H1 (cell line): ENCODE data around the gene ZNF2. TPM values are rescaled to one million over a fixed set of nuclear protein-coding genes. Genes with fewer than 3 reads are reported as not detected.

Experiments
- CTCF ChIA-PET: fragments of 300-600 bp; sonication (Branson Sonifier 250); formaldehyde crosslinking; loops from one replicate; lab custom pipeline; 2021; ENCODE audit not compliant: partially characterized antibody; lab: Charles Lee
- POLR2A ChIA-PET: fragments of 300-600 bp; sonication (Branson Sonifier 250); formaldehyde crosslinking; loops from one replicate; lab custom pipeline; 2021; ENCODE audit warnings: inconsistent platforms; ENCODE audit not compliant: partially characterized antibody; lab: Charles Lee
- DNase-seq, 2 experiments: peaks; one replicate each; pipeline versions ENCODE4 v3.0.0 to v3.0.0-alpha.2; 2010 to 2022; ENCODE audit warnings: low spot score in 2 of 2, low read depth in 1 of 2, mixed read lengths in 1 of 2
- FAIRE-seq: peaks from 2 replicates; lab custom pipeline; 2011; peaks lifted over from hg19 to GRCh38; lab: Jason Lieb, UNC
- H2AFZ ChIP-seq: 2 replicates; pipeline ENCODE4 v1.8.1; 2012; ENCODE audit warnings: low read length, inconsistent platforms
- H2AK5ac ChIP-seq: 2 replicates; pipeline ENCODE4 v1.6.1; 2013; ENCODE audit warnings: low read depth, low read length
- H2BK120ac ChIP-seq: replicated peaks from 2 replicates; pipeline ENCODE3; 2013; ENCODE audit warnings: low read depth, low read length, inconsistent platforms
- H2BK12ac ChIP-seq: 2 replicates; pipeline ENCODE4 v1.6.1; 2013; ENCODE audit warnings: low read depth, low read length
- H2BK15ac ChIP-seq: 2 replicates; pipeline ENCODE4 v1.6.1; 2013; ENCODE audit warnings: low read length
- H2BK20ac ChIP-seq: 2 replicates; pipeline ENCODE4 v1.6.1; 2013; ENCODE audit warnings: low read length
- H2BK5ac ChIP-seq: 2 replicates; pipeline ENCODE4 v1.6.1; 2013; ENCODE audit warnings: low read depth, low read length
- H3K14ac ChIP-seq: 2 replicates; pipeline ENCODE4 v1.6.1; 2013; ENCODE audit warnings: inconsistent platforms; ENCODE audit not compliant: insufficient read length
- H3K18ac ChIP-seq: 2 replicates; pipeline ENCODE4 v1.6.1; 2013; ENCODE audit warnings: low read length; ENCODE audit errors: extremely low read depth
- H3K23ac ChIP-seq: 2 replicates; pipeline ENCODE4 v1.6.1; 2013; ENCODE audit warnings: inconsistent platforms; ENCODE audit not compliant: insufficient read length
- H3K23me2 ChIP-seq: 2 replicates; pipeline ENCODE4 v1.6.1; 2013; ENCODE audit warnings: low read depth, low read length
- H3K27ac ChIP-seq: 2 replicates; pipeline ENCODE4 v1.6.1; 2011; ENCODE audit warnings: low read depth, low read length, inconsistent platforms
- H3K27me3 ChIP-seq, 4 experiments: replicated peaks in 1 of 4; 1 replicate in 1 of 4; 2 replicates in 3 of 4; pipeline versions ENCODE4 v1.6.1 to v1.8.1; 2011 to 2013; ENCODE audit warnings: low read length in 3 of 4, mild to moderate bottlenecking in 3 of 4, inconsistent platforms in 2 of 4, mixed read lengths in 2 of 4, moderate library complexity in 1 of 4; ENCODE audit not compliant: control insufficient read depth in 3 of 4, insufficient read depth in 3 of 4; ENCODE audit errors: extremely low read depth in 1 of 4
- H3K36me3 ChIP-seq, 4 experiments: 2 replicates each; pipeline versions ENCODE4 v1.6.1 to v1.8.1; 2011 to 2013; ENCODE audit warnings: mild to moderate bottlenecking in 4 of 4, low read length in 3 of 4, moderate library complexity in 2 of 4, control low read depth in 1 of 4, inconsistent platforms in 1 of 4; ENCODE audit not compliant: insufficient read depth in 4 of 4, control insufficient read depth in 2 of 4
- H3K4ac ChIP-seq: replicated peaks from 2 replicates; pipeline ENCODE3; 2013; ENCODE audit warnings: low read length, low read depth, mixed read lengths, inconsistent platforms; ENCODE audit not compliant: insufficient read length
- H3K4me1 ChIP-seq, 4 experiments: replicated peaks in 1 of 4; 1 replicate in 1 of 4; 2 replicates in 3 of 4; pipeline versions ENCODE4 v1.6.1 to v1.8.1; 2011 to 2013; ENCODE audit warnings: low read length in 3 of 4, inconsistent platforms in 2 of 4, mixed read lengths in 1 of 4; ENCODE audit not compliant: insufficient read depth in 4 of 4, control insufficient read depth in 3 of 4
- H3K4me2 ChIP-seq, 2 experiments: 2 replicates each; pipeline versions ENCODE4 v1.6.1 to v1.8.1; 2011 to 2013; ENCODE audit warnings: low read depth in 2 of 2, low read length in 2 of 2, control low read depth in 1 of 2, inconsistent platforms in 1 of 2, mild to moderate bottlenecking in 1 of 2; ENCODE audit not compliant: insufficient read depth in 1 of 2
- H3K4me3 ChIP-seq, 4 experiments: fragments of 200-600, 300-600 bp in 1 of 4; sonication (generic), shearing (Covaris generic), sonication (Bioruptor Twin) in 1 of 4; 2 replicates each; pipeline versions ENCODE4 v1.5.1 to v1.8.1; 2011 to 2016; ENCODE audit warnings: low read length in 4 of 4, low read depth in 3 of 4, control low read depth in 2 of 4, inconsistent platforms in 2 of 4, mild to moderate bottlenecking in 2 of 4, mixed read lengths in 1 of 4, moderate library complexity in 1 of 4; ENCODE audit not compliant: insufficient read depth in 2 of 4; ENCODE audit errors: extremely low read depth in 1 of 4
- H3K56ac ChIP-seq: replicated peaks from 2 replicates; pipeline ENCODE3; 2013; ENCODE audit warnings: low read depth, mild to moderate bottlenecking, mixed read lengths, low read length, inconsistent platforms; ENCODE audit not compliant: insufficient read length
- H3K79me1 ChIP-seq: 2 replicates; pipeline ENCODE4 v1.6.1; 2013; ENCODE audit warnings: low read depth, low read length, control low read depth
- H3K79me2 ChIP-seq, 2 experiments: 2 replicates each; pipeline versions ENCODE4 v1.6.1 to v1.8.1; 2012 to 2013; ENCODE audit warnings: low read length in 2 of 2, mild to moderate bottlenecking in 2 of 2, inconsistent platforms in 1 of 2; ENCODE audit not compliant: insufficient read depth in 2 of 2, control insufficient read depth in 1 of 2
- H3K9ac ChIP-seq, 4 experiments: replicated peaks in 1 of 4; 1 replicate in 1 of 4; 2 replicates in 3 of 4; pipeline versions ENCODE4 v1.6.1 to v1.8.1; 2011 to 2013; ENCODE audit warnings: low read depth in 3 of 4, low read length in 3 of 4, control low read depth in 2 of 4, mild to moderate bottlenecking in 2 of 4, moderate library complexity in 2 of 4, inconsistent platforms in 1 of 4; ENCODE audit errors: extremely low read depth in 1 of 4
- H3K9me3 ChIP-seq, 2 experiments: 2 replicates each; pipeline versions ENCODE4 v1.6.1 to v1.8.1; 2012 to 2013; ENCODE audit warnings: mild to moderate bottlenecking in 2 of 2, moderate library complexity in 2 of 2, control low read depth in 1 of 2, inconsistent platforms in 1 of 2, low read depth in 1 of 2, low read length in 1 of 2, mixed read lengths in 1 of 2; ENCODE audit not compliant: insufficient read depth in 2 of 2
- H4K20me1 ChIP-seq, 2 experiments: replicated peaks in 1 of 2; 2 replicates each; pipeline versions ENCODE3 to v1.8.1; 2011 to 2013; ENCODE audit warnings: inconsistent platforms in 2 of 2, low read length in 2 of 2, mild to moderate bottlenecking in 1 of 2; ENCODE audit not compliant: insufficient read depth in 2 of 2, control insufficient read depth in 1 of 2
- H4K5ac ChIP-seq: 2 replicates; pipeline ENCODE4 v1.6.1; 2013; ENCODE audit warnings: low read length, low read depth, mixed read lengths, inconsistent platforms; ENCODE audit not compliant: insufficient read length
- H4K8ac ChIP-seq: 2 replicates; pipeline ENCODE4 v1.8.0; 2013; ENCODE audit warnings: mild to moderate bottlenecking, moderate library complexity, low read length, inconsistent platforms; ENCODE audit not compliant: insufficient read depth; ENCODE audit errors: extremely low read depth
- H4K91ac ChIP-seq: replicated peaks from 2 replicates; pipeline ENCODE3; 2013; ENCODE audit warnings: low read length, mixed read lengths, inconsistent platforms; ENCODE audit not compliant: insufficient read length
- RNF2 ChIP-seq: fragments of 200-900, 300-1000 bp; sonication (generic); IDR thresholded peaks from 2 replicates; pipeline ENCODE4 v1.7.1; 2016; ENCODE audit warnings: borderline replicate concordance, low read depth, mild to moderate bottlenecking, antibody characterized with exemption, low read length; ENCODE audit not compliant: poor library complexity, severe bottlenecking; ENCODE audit errors: missing control alignments
- WGBS, 2 experiments: shearing (Covaris generic) in 1 of 2; methylation state at CpG; one replicate each; pipeline versions ENCODE4 v1.1.6 to v1.1.7; 2013 to 2015; ENCODE audit warnings: low lambda C conversion rate in 2 of 2, mixed read lengths in 2 of 2, inconsistent platforms in 1 of 2, low coverage in 1 of 2, missing lambda C conversion rate in 1 of 2; ENCODE audit not compliant: insufficient replicate concordance in 2 of 2, insufficient coverage in 1 of 2, insufficient read length in 1 of 2; ENCODE audit errors: extremely low coverage in 1 of 2, missing lambda C conversion rate in 1 of 2; 5-methylcytosine and 5-hydroxymethylcytosine counted together
- polyA plus RNA-seq, 7 experiments: library from polyadenylated mRNA; depleted of rRNA in 3 of 7; stranded (reverse) in 5 of 7; unstranded in 2 of 7; fragments of >200 nt in 5 of 7; fragments of 200-250 nt in 2 of 7; gene quantifications; 1 replicate in 5 of 7; 2 replicates in 1 of 7; 4 replicates in 1 of 7; pipeline versions ENCODE4 v1.2.1 to v1.2.3, GENCODE V29; 2011 to 2013; ENCODE audit warnings: missing spikeins in 2 of 7, mixed read lengths in 2 of 7
- total RNA-seq: library from RNA; stranded (reverse); fragmentation: NEBNext Ultra II Directional; extraction: Animal tissue kit (Norgen Biotek cat#: 25700); gene quantifications from 2 replicates; pipeline ENCODE4 v1.2.1, GENCODE V29; 2021

Gene ZNF2
- total and polyA plus RNA-seq, 2 of the 8 experiments (the other 6 are each of a cell fraction or from before 2014, with no cell fraction given) = 1.3 to 3.0 TPM

DNA sequence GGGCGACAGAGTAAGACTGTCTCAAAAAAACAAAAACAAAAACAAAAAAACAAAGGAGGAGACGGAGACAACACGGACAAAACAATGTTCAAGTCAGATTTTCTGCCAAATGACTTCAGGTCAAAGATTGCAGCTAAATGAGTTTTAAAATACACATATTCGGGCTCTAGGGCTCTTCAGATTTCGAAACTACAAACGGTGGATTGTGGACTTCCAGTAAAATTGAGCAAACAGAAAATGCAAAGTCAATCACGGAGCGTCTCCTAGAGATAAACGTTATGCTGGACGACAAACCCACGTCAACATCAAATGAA, 44.6 kb upstream of the ZNF2 start:
- Histone ChIP-seq H3K4ac (peak overlapping the region; percentile 85), H3K4me1 (peaks cover 0 to 3% (median under 1%) of the 10 kb centered on the region in 4 experiments; a peak in 2 of 7 replicates), H2BK12ac (no peak overlapping the region), H4K91ac (peak overlapping the region; percentile 68), H2BK120ac (no peak overlapping the region), H3K27ac (peak overlapping the region; percentile 97; the same call in 1 of the 2 replicates), H3K4me2 (peak overlapping the region; percentile 70 to 92), H3K79me2 (peaks cover 4 to 37% of the 10 kb centered on the region in 2 experiments; a peak in 3 of 4 replicates), H4K20me1 (peaks cover 0 to 5% of the 10 kb centered on the region in 2 experiments), H2BK15ac (peak overlapping the region; percentile 72; the same call in 1 of the 2 replicates), H4K5ac (peak overlapping the region; percentile 58), H3K79me1 (peaks cover 3% of the 10 kb centered on the region; the same call in 1 of the 2 replicates), H2BK20ac (no peak overlapping the region), H3K14ac (no peak overlapping the region), H3K36me3 (no peaks in the 10 kb centered on the region; a peak in 1 of 8 replicates), H3K27me3 (no peaks in the 10 kb centered on the region; a peak in 1 of 7 replicates), H3K9me3 (no peaks in the 10 kb centered on the region), H2AK5ac (no peak overlapping the region), H3K23ac (no peak overlapping the region), H3K18ac (peak overlapping the region; percentile 83; the same call in 1 of the 2 replicates), H2BK5ac (no peak overlapping the region), H4K8ac (peak overlapping the region; percentile 100; the same call in 1 of the 2 replicates), H3K4me3 (peak overlapping the region; percentile 91 to 98 (median 96)), H3K56ac (peak overlapping the region; percentile 5), H3K23me2 (no peaks in the 10 kb centered on the region), H2AFZ (peak overlapping the region; percentile 94), H3K9ac (peak overlapping the region; percentile 43 to 99 (median 96))
- 5% methylated on average over 11 of the region's 11 CpGs; no CpG with 5 or more reads in 1 of the 2 experiments for WGBS, 2 experiments
- no peak for TF ChIP-seq RNF2
- no peak for DNase-seq
- no peak for FAIRE-seq
- CTCF ChIA-PET = interaction anchor here (0.9 to 2.1 kb wide), 7 partner anchors 11 to 248 kb away, joined by 3 to 6 read pairs (median 4); no protein-coding TSS in a partner anchor
- POLR2A ChIA-PET = interaction anchor here (0.8 to 2.2 kb wide), 6 partner anchors 29 to 44 kb away, joined by 3 to 13 read pairs (median 4); partner anchors contain the start of gene ZNF514
